H9 (cell line): Measurements from ENCODE around the gene RIOK3. TPM values are rescaled to one million over a fixed set of nuclear protein-coding genes. Genes with fewer than 3 reads are reported as not detected.

ENCODE experiments used
- DNase-seq: peaks from one replicate; pipeline ENCODE4 v3.0.0-alpha.2; 2017
- H2AFZ ChIP-seq: one replicate; pipeline ENCODE4 v1.6.1; 2013; ENCODE audit warnings: mild to moderate bottlenecking, low read length, control low read depth, moderate library complexity
- H2AK5ac ChIP-seq: 2 replicates; pipeline ENCODE4 v1.6.1; 2013; ENCODE audit warnings: low read length, control low read depth, mixed read lengths; ENCODE audit not compliant: insufficient read length
- H2BK120ac ChIP-seq: one replicate; pipeline ENCODE4 v1.6.1; 2013; ENCODE audit warnings: low read depth, mild to moderate bottlenecking, low read length, control low read depth, inconsistent platforms; ENCODE audit not compliant: poor library complexity, severe bottlenecking
- H2BK12ac ChIP-seq: 2 replicates; pipeline ENCODE4 v1.6.1; 2013; ENCODE audit warnings: low read length, control low read depth, mixed read lengths, low read depth; ENCODE audit not compliant: insufficient read length
- H2BK15ac ChIP-seq: 2 replicates; pipeline ENCODE4 v1.6.1; 2013; ENCODE audit warnings: low read depth, low read length, control low read depth
- H2BK20ac ChIP-seq: one replicate; pipeline ENCODE4 v1.6.1; 2013; ENCODE audit warnings: low read depth, mild to moderate bottlenecking, low read length, control low read depth, inconsistent platforms; ENCODE audit not compliant: poor library complexity, severe bottlenecking
- H2BK5ac ChIP-seq: 2 replicates; pipeline ENCODE4 v1.6.1; 2013; ENCODE audit warnings: low read length, control low read depth, mixed read lengths; ENCODE audit not compliant: insufficient read length
- H3K14ac ChIP-seq: 2 replicates; pipeline ENCODE4 v1.6.1; 2013; ENCODE audit warnings: low read length, control low read depth; ENCODE audit not compliant: insufficient read depth
- H3K18ac ChIP-seq: 2 replicates; pipeline ENCODE4 v1.6.1; 2013; ENCODE audit warnings: low read depth, mild to moderate bottlenecking, mixed read lengths, low read length, control low read depth; ENCODE audit not compliant: insufficient read length
- H3K23ac ChIP-seq: 2 replicates; pipeline ENCODE4 v1.6.1; 2013; ENCODE audit warnings: low read length, control low read depth, mixed read lengths, low read depth; ENCODE audit not compliant: insufficient read length
- H3K23me2 ChIP-seq: 2 replicates; pipeline ENCODE4 v1.6.1; 2013; ENCODE audit warnings: low read depth, mild to moderate bottlenecking, mixed read lengths, low read length, control low read depth; ENCODE audit not compliant: insufficient read length, poor library complexity, severe bottlenecking
- H3K27ac ChIP-seq: 2 replicates; pipeline ENCODE4 v1.5.1; 2013; ENCODE audit warnings: low read length, control low read depth, mixed read lengths, low read depth; ENCODE audit not compliant: insufficient read length
- H3K27me3 ChIP-seq: 2 replicates; pipeline ENCODE4 v1.6.1; 2013; ENCODE audit warnings: low read length, control low read depth, inconsistent platforms; ENCODE audit not compliant: insufficient read depth
- H3K4ac ChIP-seq: 2 replicates; pipeline ENCODE4 v1.6.1; 2013; ENCODE audit warnings: low read depth, mild to moderate bottlenecking, control low read depth, inconsistent platforms, low read length, moderate library complexity
- H3K4me1 ChIP-seq: 2 replicates; pipeline ENCODE4 v1.6.1; 2013; ENCODE audit warnings: low read length, control low read depth, inconsistent platforms; ENCODE audit not compliant: insufficient read depth
- H3K4me2 ChIP-seq: 2 replicates; pipeline ENCODE4 v1.6.1; 2013; ENCODE audit warnings: low read length, control low read depth, mixed read lengths; ENCODE audit not compliant: insufficient read length, insufficient read depth
- H3K56ac ChIP-seq: 2 replicates; pipeline ENCODE4 v1.6.1; 2013; ENCODE audit warnings: low read depth, mild to moderate bottlenecking, mixed read lengths, low read length, control low read depth; ENCODE audit not compliant: insufficient read length
- H3K79me1 ChIP-seq: 2 replicates; pipeline ENCODE4 v1.6.1; 2013; ENCODE audit warnings: low read depth, mild to moderate bottlenecking, moderate library complexity, low read length, control low read depth, inconsistent platforms; ENCODE audit not compliant: insufficient read depth, poor library complexity, severe bottlenecking
- H3K79me2 ChIP-seq: 2 replicates; pipeline ENCODE4 v1.6.1; 2013; ENCODE audit warnings: low read length, control low read depth, inconsistent platforms; ENCODE audit not compliant: insufficient read depth
- H3K9ac ChIP-seq: 2 replicates; pipeline ENCODE4 v1.6.1; 2013; ENCODE audit warnings: low read length, control low read depth, mixed read lengths; ENCODE audit not compliant: insufficient read length; ENCODE audit errors: extremely low read depth
- H3K9me3 ChIP-seq: one replicate; pipeline ENCODE4 v1.6.1; 2013; ENCODE audit warnings: low read depth, low read length, inconsistent platforms; ENCODE audit not compliant: control insufficient read depth
- H3T11ph ChIP-seq: one replicate; pipeline ENCODE4 v1.6.1; 2013; ENCODE audit warnings: mild to moderate bottlenecking, low read length, control low read depth, inconsistent platforms
- H4K20me1 ChIP-seq: one replicate; pipeline ENCODE4 v1.6.1; 2013; ENCODE audit not compliant: control insufficient read depth, insufficient read length, insufficient read depth
- H4K5ac ChIP-seq: 2 replicates; pipeline ENCODE4 v1.6.1; 2013; ENCODE audit warnings: low read depth, mild to moderate bottlenecking, mixed read lengths, low read length, control low read depth; ENCODE audit not compliant: insufficient read length
- H4K8ac ChIP-seq: replicated peaks from 2 replicates; pipeline ENCODE4 v1.6.1; 2013; ENCODE audit warnings: low read length, control low read depth, mixed read lengths, low read depth; ENCODE audit not compliant: insufficient read length
- H4K91ac ChIP-seq: 2 replicates; pipeline ENCODE4 v1.6.1; 2013; ENCODE audit warnings: low read depth, mild to moderate bottlenecking, moderate library complexity, mixed read lengths, low read length, control low read depth; ENCODE audit not compliant: insufficient read length
- H3K27ac Mint-ChIP-seq, 3 experiments: 2 replicates in 2 of 3; 3 replicates in 1 of 3; pipeline ENCODE4 v1.8.0; 2020 to 2021; ENCODE audit warnings: mixed read lengths in 3 of 3, mild to moderate bottlenecking in 1 of 3, moderate library complexity in 1 of 3
- H3K27me3 Mint-ChIP-seq: 2 replicates; pipeline ENCODE4 v1.8.0; 2021; ENCODE audit warnings: low read depth, mild to moderate bottlenecking, moderate library complexity, mixed read lengths
- H3K36me3 Mint-ChIP-seq, 3 experiments: 2 replicates in 2 of 3; 3 replicates in 1 of 3; pipeline ENCODE4 v1.8.0; 2020 to 2021; ENCODE audit warnings: low read depth in 3 of 3, mixed read lengths in 3 of 3; ENCODE audit not compliant: insufficient read depth in 1 of 3
- H3K4me1 Mint-ChIP-seq, 2 experiments: 2 replicates each; pipeline ENCODE4 v1.8.0; 2020; ENCODE audit warnings: mixed read lengths in 2 of 2
- H3K4me3 Mint-ChIP-seq, 2 experiments: 2 replicates in 1 of 2; 3 replicates in 1 of 2; pipeline ENCODE4 v1.8.0; 2020 to 2021; ENCODE audit warnings: mild to moderate bottlenecking in 2 of 2, mixed read lengths in 2 of 2, moderate library complexity in 1 of 2
- H3K9me3 Mint-ChIP-seq, 2 experiments: 2 replicates in 1 of 2; 3 replicates in 1 of 2; pipeline ENCODE4 v1.8.0; 2020; ENCODE audit warnings: mild to moderate bottlenecking in 2 of 2, mixed read lengths in 2 of 2, moderate library complexity in 1 of 2
- WGBS: extraction: QIAGEN DNeasy Blood & Tissue Kit; methylation state at CpG from one replicate; pipeline ENCODE4 v1.1.7; 2013; ENCODE audit warnings: missing lambda C conversion rate, low lambda C conversion rate, mixed read lengths; ENCODE audit not compliant: insufficient read length; ENCODE audit errors: extremely low coverage; 5-methylcytosine and 5-hydroxymethylcytosine counted together
- total RNA-seq: library from RNA; stranded (reverse); gene quantifications from 2 replicates; pipeline ENCODE4 v1.2.1, GENCODE V29; 2021
- TF ChIP-seq, protein P1 (sequence below): fragments of 200-600 bp; sonication (generic); conservative IDR thresholded peaks from 3 replicates; pipeline ENCODE4 v1.8.0; 2021; ENCODE audit warnings: antibody characterized with exemption, mild to moderate bottlenecking

Gene RIOK3
- total RNA-seq, 1 experiment from 2014 or later = 34.6 TPM

DNA sequence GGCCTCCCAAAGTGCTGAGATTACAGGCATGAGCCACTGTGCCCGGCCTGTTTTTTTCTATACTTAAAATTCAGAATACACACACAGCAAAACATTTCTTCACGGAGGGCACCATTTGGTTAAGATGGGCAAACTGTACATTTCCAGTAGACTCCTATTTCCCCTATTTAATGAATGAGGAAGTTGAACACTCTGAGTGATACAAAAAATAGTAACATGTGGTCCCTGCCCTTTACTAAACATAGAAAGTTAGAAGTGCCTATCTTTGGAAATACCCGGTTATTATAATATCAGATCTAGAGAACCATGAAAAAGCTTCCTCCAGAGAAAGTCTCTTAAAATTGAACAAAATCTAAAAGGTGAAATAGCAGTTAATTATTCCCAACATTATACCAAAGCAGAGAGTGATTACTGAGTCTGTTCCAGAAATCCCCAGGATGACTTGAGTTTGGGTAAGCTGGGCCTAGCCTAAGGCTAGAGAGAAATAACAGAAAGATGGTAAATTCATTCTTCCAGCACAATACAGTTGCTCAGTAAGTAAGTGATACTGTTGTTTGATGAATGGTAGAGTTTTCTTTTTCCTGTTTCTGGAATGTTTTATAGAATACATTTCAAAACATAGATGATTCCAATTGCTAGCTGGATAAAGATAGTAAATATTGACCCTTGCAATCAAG, 26.9 kb downstream of the RIOK3 start:
- peaks cover 18 to 62% (median 38%) of the 10 kb centered on the region in 3 experiments for H3K36me3 Mint-ChIP-seq

More for the DNA sequence above, 26.9 kb downstream of the RIOK3 start:
- no peaks in the 10 kb centered on the region for H4K20me1 ChIP-seq
- no peak overlapping the region for H3T11ph ChIP-seq
- no peak overlapping the region for H2AFZ ChIP-seq
- H3K14ac ChIP-seq = no peak overlapping the region
- H2BK5ac ChIP-seq = no peak overlapping the region
- H4K8ac ChIP-seq = no peak overlapping the region
- no peak overlapping the region for H2BK120ac ChIP-seq
- no peak overlapping the region for H4K91ac ChIP-seq
- no peaks in the 10 kb centered on the region for H3K9me3 Mint-ChIP-seq
- H3K4ac ChIP-seq = no peak overlapping the region
- H3K4me1 ChIP-seq = no peaks in the 10 kb centered on the region
- DNase-seq = no peak
- WGBS = no CpG with 5 or more reads among the region's 3 CpGs
- H3K4me3 Mint-ChIP-seq = no peak overlapping the region
- no peak overlapping the region for H4K5ac ChIP-seq
- no peak overlapping the region for H3K4me2 ChIP-seq
- H3K23ac ChIP-seq = no peak overlapping the region
- no peaks in the 10 kb centered on the region for H3K27me3 Mint-ChIP-seq
- no peak overlapping the region for H3K27ac ChIP-seq
- no peak overlapping the region for H2BK20ac ChIP-seq
- no peaks in the 10 kb centered on the region for H3K79me2 ChIP-seq
- TF ChIP-seq, protein P1, sequence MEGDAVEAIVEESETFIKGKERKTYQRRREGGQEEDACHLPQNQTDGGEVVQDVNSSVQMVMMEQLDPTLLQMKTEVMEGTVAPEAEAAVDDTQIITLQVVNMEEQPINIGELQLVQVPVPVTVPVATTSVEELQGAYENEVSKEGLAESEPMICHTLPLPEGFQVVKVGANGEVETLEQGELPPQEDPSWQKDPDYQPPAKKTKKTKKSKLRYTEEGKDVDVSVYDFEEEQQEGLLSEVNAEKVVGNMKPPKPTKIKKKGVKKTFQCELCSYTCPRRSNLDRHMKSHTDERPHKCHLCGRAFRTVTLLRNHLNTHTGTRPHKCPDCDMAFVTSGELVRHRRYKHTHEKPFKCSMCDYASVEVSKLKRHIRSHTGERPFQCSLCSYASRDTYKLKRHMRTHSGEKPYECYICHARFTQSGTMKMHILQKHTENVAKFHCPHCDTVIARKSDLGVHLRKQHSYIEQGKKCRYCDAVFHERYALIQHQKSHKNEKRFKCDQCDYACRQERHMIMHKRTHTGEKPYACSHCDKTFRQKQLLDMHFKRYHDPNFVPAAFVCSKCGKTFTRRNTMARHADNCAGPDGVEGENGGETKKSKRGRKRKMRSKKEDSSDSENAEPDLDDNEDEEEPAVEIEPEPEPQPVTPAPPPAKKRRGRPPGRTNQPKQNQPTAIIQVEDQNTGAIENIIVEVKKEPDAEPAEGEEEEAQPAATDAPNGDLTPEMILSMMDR = no peak
- H3K23me2 ChIP-seq = no peaks in the 10 kb centered on the region
- H2AK5ac ChIP-seq = no peak overlapping the region
- H3K9me3 ChIP-seq = no peaks in the 10 kb centered on the region
- no peak overlapping the region for H3K18ac ChIP-seq
- H3K56ac ChIP-seq = no peak overlapping the region
- H3K4me1 Mint-ChIP-seq = peaks cover 9 to 11% of the 10 kb centered on the region in 2 experiments
- H3K9ac ChIP-seq = no peak overlapping the region
- H3K79me1 ChIP-seq = no peaks in the 10 kb centered on the region
- no peak overlapping the region for H3K27ac Mint-ChIP-seq
- H3K27me3 ChIP-seq = no peaks in the 10 kb centered on the region
- no peak overlapping the region for H2BK12ac ChIP-seq
- no peak overlapping the region for H2BK15ac ChIP-seq
